GM19395 (cell line): ENCODE results near the gene CPLX3.

ENCODE experiments used
- ATAC-seq: cut with Tn5 transposase; IDR thresholded peaks from one replicate; pipeline ENCODE4 v1.9.1; 2021; ENCODE audit warnings: mild to moderate bottlenecking, moderate library complexity; ENCODE audit not compliant: unreplicated experiment

CPLX3 gene

GRCh38 chr15:74825866-74826265, 561 bp upstream of the CPLX3 start:
- ATAC-seq: no peak

- ATAC-seq: no peak
Measured at GRCh38 chr15:74826921-74827320, 494 bp downstream of the CPLX3 start.

- ATAC-seq: no peak
Measured at GRCh38 chr15:74827614-74828013, 1.2 kb downstream of the CPLX3 start.

DNA sequence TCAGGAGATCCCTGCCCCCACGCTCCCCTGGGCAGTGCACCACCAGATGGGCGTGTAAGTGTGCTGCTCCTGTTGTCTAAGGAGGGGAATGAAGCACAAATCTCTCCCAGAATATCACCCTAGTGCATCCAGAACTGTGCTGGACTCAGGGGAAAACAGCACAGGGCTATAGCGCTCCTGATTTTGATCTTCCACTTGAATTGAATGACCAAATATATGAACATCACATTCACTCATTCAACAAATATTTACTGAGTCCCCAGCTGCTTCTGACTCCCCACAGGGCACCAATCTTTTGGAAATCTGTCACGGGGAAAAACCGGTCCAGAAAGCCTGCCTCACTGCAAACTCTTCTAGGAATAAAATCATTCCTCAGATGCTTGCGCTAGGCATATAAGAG, 2.4 kb downstream of the CPLX3 start:
- ATAC-seq: no peak

DNA sequence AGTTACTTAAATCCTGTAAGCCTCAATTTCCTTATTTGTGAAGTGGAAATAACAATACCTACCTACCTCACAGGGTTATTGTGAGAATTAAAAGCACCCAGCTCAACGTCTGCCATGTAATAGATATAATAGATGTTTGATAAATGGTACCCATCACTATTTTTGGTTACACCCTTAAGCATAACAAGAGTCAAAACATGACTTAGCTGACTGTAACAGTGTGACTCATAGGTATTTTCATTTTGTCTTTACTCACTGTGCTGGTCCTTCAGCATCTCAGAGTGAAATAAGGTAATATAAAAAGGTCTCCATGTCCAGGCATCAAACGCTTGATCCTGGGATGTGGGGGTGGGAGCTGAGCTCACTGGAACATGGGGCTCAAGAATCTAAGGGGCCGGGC, 3.1 kb downstream of the CPLX3 start:
- no peak for ATAC-seq

DNA sequence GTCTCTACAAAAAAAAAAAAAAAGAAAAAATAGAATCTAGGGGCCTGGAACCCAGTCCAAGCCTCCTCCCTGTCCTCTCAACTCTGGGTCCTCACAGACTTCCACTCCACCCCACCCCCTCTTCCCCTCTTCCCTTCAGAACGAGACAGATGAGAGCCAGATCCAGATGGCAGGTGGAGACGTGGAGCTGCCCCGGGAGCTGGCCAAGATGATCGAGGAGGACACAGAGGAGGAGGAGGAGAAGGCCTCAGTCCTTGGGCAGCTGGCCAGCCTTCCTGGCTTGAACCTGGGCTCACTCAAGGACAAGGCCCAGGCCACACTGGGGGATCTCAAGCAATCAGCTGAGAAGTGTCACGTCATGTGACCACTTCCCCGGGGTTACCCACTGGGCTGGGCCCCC, 3.6 kb downstream of the CPLX3 start:
- ATAC-seq: no peak

GRCh38 chr15:74830868-74831267, 4.4 kb downstream of the CPLX3 start:
- ATAC-seq: no peak

DNA sequence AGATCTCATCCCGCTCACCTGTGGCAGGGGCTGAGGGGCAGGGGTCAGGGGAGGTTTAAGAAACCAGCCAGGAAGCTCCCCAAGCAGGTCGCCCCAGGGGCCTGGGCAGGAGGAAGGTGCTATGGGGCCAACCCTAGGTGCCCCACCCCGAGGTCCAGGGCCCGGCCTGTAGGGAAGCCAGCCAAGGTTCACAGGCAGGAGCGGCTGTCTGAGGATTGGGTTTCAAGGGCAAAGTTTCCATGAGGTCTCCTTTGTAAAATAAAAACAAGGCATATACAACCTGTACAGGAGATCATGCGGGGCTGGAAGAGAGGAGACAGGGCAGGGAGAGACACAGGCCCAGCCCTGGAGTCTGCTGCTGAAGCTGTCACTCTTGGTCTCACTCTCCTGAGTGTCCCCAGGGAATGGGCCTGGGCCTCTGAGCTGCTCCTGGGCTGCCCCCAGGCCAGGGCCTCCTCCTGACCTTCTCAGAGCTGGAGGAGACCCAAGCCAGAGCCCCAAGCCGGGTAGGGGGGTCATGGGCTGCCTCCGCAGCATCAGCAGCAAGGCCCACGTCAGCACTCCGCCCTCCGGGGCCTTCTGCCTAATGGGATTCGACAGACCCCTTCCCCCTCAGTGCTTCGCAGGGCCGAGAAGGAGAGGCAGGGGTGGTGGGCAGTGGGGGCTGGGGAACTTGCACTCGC, 5.5 kb downstream of the CPLX3 start:
- ATAC-seq: no peak

DNA sequence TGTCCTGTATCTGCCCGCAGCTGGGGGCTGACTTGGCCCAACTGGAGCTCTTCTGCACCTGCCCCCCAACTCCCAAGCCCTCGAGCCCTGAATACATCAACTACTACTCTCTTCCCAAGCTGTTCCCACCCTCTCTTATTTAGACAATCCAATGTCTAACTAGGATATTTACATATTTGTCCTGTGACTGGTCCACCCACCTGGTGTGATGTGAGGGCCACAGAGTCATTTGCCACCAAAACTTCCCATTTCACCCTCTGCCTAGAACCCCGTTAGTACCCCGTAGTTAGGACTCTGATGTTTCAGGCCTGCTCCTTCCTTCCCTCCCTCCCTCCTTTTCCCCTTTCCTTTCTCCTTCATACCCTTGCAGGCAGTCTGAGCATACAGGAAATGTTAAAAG, 6.4 kb downstream of the CPLX3 start:
- no peak for ATAC-seq

DNA sequence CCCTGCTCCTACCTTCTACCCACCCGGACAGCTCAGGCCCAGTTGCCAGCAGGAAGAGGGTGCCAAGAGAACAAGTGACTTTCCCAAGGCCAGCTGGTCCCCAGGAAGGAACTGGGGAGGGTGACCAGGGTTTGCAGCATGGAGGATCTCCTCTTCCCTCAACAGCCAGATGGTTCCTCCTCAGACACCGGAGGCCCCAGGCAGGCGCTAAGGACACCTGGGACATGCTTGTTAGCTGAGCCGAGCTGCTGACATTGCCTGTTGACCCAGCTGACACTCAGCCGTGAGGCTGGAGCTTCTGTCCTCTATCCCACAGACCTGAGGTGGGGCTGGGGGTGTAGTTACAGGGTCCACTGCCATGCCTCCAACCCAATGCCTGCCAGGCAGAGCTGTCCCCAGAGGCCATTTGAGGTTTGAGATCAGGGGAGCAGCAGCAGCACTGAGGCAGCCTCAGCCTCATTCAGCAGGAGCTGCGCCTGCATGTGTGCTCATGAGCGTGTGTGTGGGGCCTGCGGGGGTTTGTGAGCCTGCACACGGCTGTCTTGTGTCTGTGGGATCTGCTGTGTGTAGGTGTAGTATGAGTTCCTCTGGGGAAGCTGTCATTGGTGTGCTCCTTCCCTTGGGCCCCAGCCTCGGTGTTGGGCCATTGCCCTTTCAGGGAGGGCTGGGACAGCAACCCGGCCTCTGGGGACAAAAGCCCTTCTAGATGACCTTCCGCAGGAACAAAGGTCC, 7.1 kb downstream of the CPLX3 start:
- ATAC-seq: no peak

DNA sequence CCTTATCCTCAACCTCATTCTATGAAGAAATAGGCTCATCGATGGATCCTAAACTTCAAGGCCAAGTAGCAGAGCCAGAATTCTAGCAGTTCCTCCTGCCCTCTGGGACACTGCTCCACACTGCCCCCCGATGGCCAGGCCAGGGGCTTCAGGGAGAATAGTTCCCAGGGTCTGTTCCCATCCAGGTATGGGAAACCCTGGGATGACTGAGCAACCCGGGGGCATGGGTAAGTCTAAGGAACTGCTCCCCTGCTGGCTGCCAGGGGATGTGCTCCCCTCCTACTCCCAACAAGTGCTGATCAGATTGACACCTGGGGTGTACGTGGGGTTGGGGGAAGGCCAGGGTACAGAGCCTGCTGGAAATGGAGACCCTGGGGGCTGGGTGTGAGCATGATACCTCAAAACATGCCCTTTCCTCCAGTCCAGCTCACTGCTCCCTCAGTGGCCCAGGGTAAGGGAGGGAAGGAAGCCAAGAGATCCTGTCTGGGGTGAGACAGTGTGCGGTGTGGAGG, 8.9 kb downstream of the CPLX3 start:
- no peak for ATAC-seq

DNA sequence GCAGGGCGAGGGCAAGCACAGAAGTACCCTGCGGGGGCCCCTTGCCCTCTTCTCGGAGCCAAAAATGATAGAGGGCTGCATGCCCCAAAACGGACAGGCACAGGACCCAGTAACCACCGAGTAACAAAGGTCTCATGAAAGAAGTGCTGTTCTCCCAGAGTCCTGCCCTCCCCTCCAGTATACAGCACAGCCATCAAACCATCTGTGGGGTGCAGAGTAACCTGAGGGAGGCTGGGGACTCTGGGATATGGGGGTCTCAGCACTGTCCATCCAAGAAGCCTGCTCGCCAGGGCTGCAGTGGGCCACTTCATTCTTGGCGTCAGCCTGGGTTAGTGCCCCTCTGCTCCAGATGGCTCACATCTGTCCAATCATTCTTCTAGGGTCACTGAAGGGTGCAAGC, 10.4 kb downstream of the CPLX3 start:
- ATAC-seq: no peak

GRCh38 chr15:74837482-74838136, 11.2 kb downstream of the CPLX3 start:
- ATAC-seq: no peak

DNA sequence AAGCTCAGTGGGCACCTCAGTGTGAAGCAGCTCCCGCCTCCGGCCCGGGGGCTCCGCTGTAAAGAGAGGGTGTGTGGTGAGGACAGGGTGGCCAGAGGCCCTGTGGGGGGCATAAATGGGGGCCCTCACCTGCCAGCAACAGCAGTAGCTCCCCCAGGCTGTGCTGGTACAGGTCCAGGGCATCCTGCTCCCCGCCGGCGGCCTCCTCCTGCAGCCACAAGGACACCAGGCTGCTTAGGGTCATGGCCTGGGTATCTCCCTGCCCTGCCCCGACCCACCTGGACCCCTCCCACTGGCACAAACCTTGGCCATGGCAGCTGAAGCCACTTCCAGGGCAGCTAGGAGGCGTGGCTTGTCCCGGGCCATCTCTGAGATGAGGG, 11.7 kb downstream of the CPLX3 start:
- no peak for ATAC-seq

GRCh38 chr15:74838746-74839525, 12.5 kb downstream of the CPLX3 start:
- ATAC-seq: no peak

GRCh38 chr15:74839526-74840395, 13.3 kb downstream of the CPLX3 start:
- no peak for ATAC-seq

DNA sequence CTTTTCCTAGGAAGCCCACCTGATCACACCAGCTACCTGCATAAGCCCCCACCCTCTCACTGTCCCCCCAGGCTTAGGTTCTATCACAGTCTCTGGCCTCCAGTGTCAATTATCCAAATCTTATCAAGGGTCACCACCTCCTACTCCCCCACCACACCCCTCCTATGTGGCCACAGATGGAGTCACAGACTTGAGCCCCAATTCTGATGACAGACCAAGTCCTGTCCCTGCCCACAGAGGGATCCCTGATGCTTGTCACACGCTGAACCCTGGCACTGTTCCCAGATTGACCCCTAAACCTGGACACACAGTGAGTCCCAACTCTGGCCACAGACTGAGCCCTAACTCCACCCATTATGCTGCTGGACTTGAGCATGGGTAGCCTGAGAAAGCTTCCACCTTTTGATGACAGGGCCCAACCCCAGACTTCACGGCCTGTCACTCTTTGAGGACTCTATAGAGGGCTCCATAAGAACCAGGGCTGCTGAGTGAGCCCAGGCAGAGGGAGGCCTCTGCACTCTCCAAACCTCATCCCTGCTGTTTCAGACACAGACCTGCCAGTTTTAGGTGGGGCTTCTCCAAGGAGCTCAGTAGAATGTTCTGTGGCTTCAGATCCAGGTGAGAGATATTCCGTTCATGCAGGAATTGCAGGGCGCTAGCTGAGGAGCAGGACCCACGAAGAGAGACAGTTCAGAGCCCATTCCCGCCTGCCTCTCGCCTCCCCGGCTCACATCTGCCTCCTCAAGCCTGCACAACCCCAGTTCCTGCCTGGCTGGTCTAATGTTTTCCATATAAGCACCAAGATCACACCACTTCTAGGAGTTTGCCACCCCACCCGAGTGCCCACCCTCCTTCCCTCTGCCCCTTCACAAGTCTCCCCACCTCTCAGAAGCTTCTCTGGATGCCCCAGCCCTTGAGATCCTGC, 14.7 kb downstream of the CPLX3 start:
- no peak for ATAC-seq

GRCh38 chr15:74841891-74842373, 15.5 kb downstream of the CPLX3 start:
- no peak for ATAC-seq
